DMS53 treated with DMSO at 0.1 percent for 48 hours (cell line): ENCODE data around the gene JPH3.

Experiments used
- DNase-seq: peaks from one replicate; lab custom pipeline; 2025; ENCODE audit not compliant: unreplicated experiment; lab: John Stamatoyannopoulos, UW

Gene JPH3

GRCh38 chr16:87622756-87623319, 20.5 kb downstream of the JPH3 start:
- no peak for DNase-seq

GRCh38 chr16:87625241-87625797, 23.0 kb downstream of the JPH3 start:
- DNase-seq: no peak

DNA sequence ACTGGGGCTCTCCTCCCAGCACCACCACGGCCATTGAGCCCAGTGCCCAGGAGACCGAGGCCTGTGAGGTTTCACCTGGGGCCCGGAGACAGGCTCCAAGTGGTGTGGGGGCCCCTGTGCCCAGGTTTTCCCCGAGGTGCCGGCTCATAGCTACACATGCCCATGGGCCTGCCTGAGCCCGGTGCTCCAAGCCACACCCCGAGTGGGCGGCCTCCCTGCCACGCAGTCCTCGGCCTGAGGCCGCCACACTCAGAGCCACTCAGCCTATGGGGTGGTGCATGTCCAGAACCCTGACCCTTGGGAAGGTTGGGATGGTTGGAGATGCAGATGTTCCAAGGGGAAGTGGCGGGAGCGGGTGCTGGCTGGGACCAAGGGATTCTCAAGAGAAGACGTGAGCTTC, 24.1 kb downstream of the JPH3 start:
- no peak for DNase-seq

DNA sequence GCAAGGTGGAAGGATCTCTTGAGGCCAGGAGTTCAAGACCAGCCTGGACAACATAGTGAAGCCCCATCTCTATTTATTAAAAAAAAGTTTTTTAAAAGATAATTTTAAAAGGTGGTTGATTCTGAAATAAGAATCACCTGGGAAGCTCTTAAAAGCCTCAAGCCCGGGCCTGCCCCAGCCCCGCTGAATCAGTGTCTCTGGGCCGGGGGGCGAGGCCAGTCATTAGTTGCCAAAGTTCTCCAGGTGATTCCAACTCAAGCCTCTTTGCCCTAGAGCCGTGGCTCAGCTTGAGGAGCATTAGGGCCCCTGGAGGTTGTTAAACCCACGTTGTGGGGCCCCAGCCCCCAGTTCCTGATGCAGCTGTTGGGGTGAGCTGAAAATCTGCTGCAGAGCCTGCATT, 24.6 kb downstream of the JPH3 start:
- no peak for DNase-seq

- no peak for DNase-seq
These were observed 25.4 kb downstream of the JPH3 start for GRCh38 chr16:87627542-87628245.

DNA sequence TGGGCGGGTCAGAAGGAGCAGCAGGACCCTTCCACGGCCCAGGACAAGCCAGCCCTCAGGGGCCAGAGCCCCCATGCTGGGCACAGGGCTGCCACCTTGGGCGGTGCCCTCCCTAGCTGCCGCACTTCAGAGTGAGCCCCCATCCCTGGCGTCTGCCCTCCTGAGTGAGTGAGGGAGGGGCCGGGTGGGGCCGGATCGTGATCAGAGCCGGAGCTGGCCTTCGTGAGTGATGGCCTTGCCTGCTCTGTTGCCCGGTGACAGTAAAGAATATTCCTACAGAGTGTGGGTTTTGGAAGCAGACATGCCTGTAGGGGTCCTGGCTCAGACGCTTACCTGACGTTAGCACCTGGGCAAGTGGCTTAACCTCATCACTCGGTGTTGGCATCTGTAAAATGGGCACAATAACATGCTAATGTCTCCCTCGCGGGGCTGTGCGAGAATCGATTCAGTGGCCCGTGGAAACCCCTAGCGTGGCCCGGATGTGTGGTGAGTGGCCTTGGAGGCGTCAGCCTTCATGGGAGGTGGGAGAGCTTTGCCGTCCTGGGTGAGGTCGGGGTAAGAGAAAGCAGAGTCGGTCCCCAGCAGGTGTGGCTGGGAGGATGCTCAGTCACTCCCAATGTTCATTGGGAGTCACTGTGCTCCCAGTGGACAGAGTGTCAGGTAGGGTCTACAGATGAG, 26.1 kb downstream of the JPH3 start:
- DNase-seq: no peak

DNA sequence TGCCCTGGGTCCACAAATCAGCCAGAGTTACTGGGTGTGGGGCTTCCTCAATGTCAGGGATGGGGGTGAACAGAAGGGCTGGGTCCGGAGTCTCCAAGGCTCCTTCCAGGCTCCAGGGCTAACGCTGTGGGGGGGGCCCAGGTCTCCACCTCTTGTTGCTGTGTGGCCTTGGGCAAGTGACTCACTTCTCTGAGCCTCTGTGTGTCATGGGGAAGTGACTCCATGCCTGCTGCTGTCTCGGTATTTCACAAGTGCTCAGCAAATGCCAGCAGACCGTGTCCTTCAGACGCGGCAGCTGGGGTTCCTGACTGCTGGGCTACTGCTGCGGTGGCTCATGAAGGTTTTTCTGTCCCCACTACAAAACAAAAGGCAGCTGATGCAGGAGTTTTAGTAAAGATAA, 26.6 kb downstream of the JPH3 start:
- DNase-seq: peak; percentile 21

GRCh38 chr16:87631067-87631466, 28.8 kb downstream of the JPH3 start:
- DNase-seq: no peak

GRCh38 chr16:87634411-87634810, 32.1 kb downstream of the JPH3 start:
- no peak for DNase-seq

- peak; percentile 18 for DNase-seq
These were observed 33.3 kb downstream of the JPH3 start for GRCh38 chr16:87635541-87636049.

DNA sequence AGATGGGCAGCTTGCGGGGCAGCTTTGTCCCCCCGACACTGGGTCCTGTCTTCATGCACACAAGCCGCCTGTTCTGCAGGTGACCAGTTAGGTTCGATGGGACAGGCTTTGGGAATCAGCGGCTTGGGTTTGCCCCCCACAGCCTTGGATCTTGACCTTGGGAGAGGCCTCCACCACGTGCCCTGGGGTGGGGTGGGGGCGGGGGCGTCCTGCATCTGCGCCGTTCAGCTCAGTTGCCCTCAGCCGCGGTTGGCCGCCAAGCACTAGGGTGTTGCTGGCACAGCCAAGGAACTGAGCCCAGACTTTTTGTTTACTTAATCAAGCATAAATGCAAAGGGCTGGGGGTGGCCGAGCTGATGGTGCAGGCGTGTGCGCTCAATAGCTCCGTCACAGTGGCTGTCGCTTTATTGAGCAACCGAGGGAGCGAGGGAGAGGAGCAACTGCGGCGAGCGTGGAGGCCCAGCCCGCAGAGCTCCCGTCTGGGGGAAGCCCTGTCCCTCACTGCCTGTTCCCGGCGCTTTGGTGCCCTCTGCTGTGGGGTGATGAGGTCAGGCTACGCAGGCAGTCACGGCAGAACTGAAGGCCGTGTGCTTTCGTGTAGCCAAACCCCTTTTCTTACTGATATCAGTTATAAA, 33.9 kb downstream of the JPH3 start:
- peak; percentile 28 for DNase-seq

- no peak for DNase-seq
These were observed 34.4 kb downstream of the JPH3 start for GRCh38 chr16:87636741-87637140.

- DNase-seq: no peak
These were observed 35.0 kb downstream of the JPH3 start for GRCh38 chr16:87637357-87637756.

GRCh38 chr16:87638736-87639135, 36.4 kb downstream of the JPH3 start:
- DNase-seq: no peak

DNA sequence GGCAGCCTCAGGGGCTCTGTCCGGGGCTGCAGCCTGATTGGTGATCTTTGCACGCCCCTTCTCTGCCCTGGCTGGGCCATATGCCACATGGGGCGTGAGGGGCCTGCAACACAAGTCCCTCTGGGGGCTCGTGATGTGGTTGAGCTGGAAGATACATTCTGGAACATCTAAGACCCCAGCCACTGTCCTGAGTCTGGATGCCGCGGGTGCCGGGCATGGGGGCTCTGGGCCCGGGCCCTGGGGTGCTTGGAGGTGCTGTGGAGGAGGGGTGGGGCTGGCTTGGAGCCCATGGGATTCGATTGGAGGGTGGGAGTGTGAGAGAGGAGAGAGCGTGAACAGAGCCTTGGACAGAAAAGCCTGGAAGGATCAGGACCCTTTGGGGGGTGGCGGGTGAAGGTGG, 39.4 kb downstream of the JPH3 start:
- no peak for DNase-seq

- DNase-seq: no peak
These were observed 40.2 kb downstream of the JPH3 start for GRCh38 chr16:87642491-87642890.

DNA sequence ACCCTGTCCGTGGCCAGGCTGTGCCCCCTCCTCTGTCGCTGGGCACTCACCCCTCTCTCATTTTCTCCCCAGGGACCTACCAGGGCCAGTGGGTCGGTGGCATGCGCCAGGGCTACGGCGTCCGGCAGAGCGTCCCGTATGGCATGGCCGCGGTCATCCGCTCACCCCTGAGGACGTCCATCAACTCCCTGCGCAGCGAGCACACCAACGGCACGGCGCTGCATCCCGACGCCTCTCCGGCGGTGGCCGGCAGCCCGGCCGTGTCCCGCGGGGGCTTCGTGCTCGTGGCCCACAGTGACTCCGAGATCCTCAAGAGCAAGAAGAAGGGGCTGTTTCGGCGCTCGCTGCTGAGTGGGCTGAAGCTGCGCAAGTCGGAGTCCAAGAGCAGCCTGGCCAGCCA, 41.9 kb downstream of the JPH3 start:
- DNase-seq: no peak

- DNase-seq: no peak
These were observed 42.3 kb downstream of the JPH3 start for GRCh38 chr16:87644596-87644995.

- DNase-seq: no peak
These were observed 43.5 kb downstream of the JPH3 start for GRCh38 chr16:87645802-87646201.

DNA sequence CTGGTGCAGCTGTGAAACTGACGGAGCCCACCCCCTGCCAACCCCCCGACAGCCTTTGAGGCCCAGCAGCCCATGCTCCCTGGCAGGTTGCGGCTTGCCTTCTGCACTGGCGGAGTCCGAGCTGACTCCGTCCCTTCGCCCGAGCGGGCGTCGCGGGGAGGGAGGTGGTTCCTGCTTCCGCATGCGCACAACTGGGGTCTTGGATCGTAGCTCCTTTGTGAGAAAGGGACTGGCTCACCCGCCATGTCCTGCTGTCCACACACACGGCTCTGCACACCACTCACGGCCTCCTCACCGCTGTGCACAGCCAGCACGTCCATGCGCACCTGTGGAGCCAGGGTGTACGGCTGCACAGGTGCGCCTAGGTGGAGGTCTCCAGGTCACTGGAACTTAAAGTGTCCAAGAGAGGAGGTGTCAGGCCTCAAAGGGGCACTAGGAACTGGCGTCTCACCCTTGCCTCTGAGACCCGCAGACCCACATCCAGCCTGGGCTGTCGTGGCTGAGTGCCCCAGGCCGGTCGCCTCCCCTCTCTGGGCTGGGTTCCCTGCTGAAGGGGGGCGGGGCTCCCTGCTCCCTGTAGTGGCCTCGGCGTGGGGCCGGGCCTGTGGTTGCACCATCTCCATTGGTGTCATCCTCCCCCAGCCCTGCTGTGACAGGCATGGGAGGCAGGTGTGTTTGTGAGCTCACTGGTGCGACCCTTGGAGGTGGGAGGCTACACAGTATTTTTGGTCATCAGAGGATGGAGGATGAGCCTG, 45.3 kb downstream of the JPH3 start:
- no peak for DNase-seq

DNA sequence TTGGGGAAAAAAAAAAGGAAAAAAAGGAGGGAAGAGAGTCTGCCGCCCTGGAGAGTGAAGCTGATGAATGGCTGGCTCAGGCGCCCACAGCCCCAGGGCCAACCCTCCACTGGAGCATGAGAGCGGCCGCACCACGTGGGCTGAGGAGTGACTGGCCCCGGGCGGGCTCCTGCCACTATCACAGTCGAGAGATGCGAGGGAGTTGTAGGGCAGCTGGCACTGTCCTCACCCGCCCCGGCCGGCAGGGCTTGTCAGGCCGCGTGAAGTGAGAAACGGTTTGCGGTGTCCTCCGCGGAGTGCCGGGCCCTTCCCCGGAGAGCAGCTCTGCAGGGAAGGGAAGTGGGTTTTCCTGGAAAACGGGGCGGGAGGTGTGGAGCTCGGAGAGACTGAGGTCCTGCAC, 45.9 kb downstream of the JPH3 start:
- no peak for DNase-seq
